Common myeloid progenitor, CD34-positive (primary cell): ENCODE results near the gene LEMD3.
A peak's percentile ranks its signal among the peaks of the same experiment; 100 is the strongest.

Experiments
- CTCF ChIA-PET: fragments of 350-600 bp; sonication (Branson Sonifier 250); formaldehyde crosslinking; loops from one replicate; lab custom pipeline; 2021; ENCODE audit warnings: antibody characterized with exemption; lab: Charles Lee
- POLR2A ChIA-PET: fragments of 350-600 bp; sonication (Branson Sonifier 250); formaldehyde crosslinking; loops from one replicate; lab custom pipeline; 2021; ENCODE audit warnings: antibody characterized with exemption; lab: Charles Lee
- DNase-seq, 3 donors: peaks; one replicate each; pipeline versions ENCODE4 v3.0.0 to v3.0.0-alpha.2; 2013
- H3K27ac ChIP-seq, 2 experiments: 1 replicate in 1 of 2; 2 replicates in 1 of 2; pipeline ENCODE4 v1.7.0; 2013; ENCODE audit warnings: inconsistent platforms in 2 of 2, low read length in 2 of 2, mild to moderate bottlenecking in 2 of 2, low read depth in 1 of 2, moderate library complexity in 1 of 2; ENCODE audit not compliant: severe bottlenecking in 2 of 2, insufficient read depth in 1 of 2, poor library complexity in 1 of 2
- H3K27me3 ChIP-seq, 5 experiments: replicated peaks in 2 of 5; 1 replicate in 3 of 5; 2 replicates in 2 of 5; pipeline versions ENCODE4 v1.6.1 to v1.7.0; 2013; ENCODE audit warnings: low read length in 4 of 5, mild to moderate bottlenecking in 2 of 5, moderate library complexity in 2 of 5, inconsistent platforms in 1 of 5; ENCODE audit not compliant: insufficient read depth in 5 of 5, control insufficient read depth in 4 of 5
- H3K36me3 ChIP-seq, 4 experiments: 1 replicate in 2 of 4; 2 replicates in 2 of 4; pipeline versions ENCODE4 v1.6.1 to v1.7.0; 2013; ENCODE audit warnings: low read length in 3 of 4, control low read depth in 1 of 4, mild to moderate bottlenecking in 1 of 4; ENCODE audit not compliant: control insufficient read depth in 4 of 4, insufficient read depth in 4 of 4
- H3K4me1 ChIP-seq, 4 experiments: 1 replicate in 3 of 4; 2 replicates in 1 of 4; pipeline versions ENCODE4 v1.6.1 to v1.7.1; 2013; ENCODE audit warnings: low read length in 3 of 4, mild to moderate bottlenecking in 3 of 4, control low read depth in 1 of 4, inconsistent platforms in 1 of 4, moderate library complexity in 1 of 4; ENCODE audit not compliant: control insufficient read depth in 4 of 4, insufficient read depth in 4 of 4; ENCODE audit errors: control extremely low read depth in 1 of 4
- H3K4me3 ChIP-seq, 7 experiments: 1 replicate in 4 of 7; 2 replicates in 3 of 7; pipeline versions ENCODE4 v1.5.1 to v1.7.0; 2013; ENCODE audit warnings: mild to moderate bottlenecking in 7 of 7, low read length in 6 of 7, moderate library complexity in 6 of 7, inconsistent platforms in 2 of 7, low read depth in 2 of 7, control low read depth in 1 of 7; ENCODE audit not compliant: insufficient read depth in 4 of 7, control insufficient read depth in 1 of 7; ENCODE audit errors: extremely low read depth in 1 of 7
- H3K9me3 ChIP-seq, 5 experiments: 1 replicate in 4 of 5; 2 replicates in 1 of 5; pipeline versions ENCODE4 v1.6.1 to v1.7.1; 2013; ENCODE audit warnings: low read length in 4 of 5, mild to moderate bottlenecking in 2 of 5, inconsistent platforms in 1 of 5, low read depth in 1 of 5, moderate library complexity in 1 of 5; ENCODE audit not compliant: control insufficient read depth in 4 of 5, insufficient read depth in 2 of 5; ENCODE audit errors: control extremely low read depth in 1 of 5
- WGBS: methylation state at CpG from one replicate; pipeline ENCODE4 v1.1.5; 2013; ENCODE audit not compliant: insufficient coverage; 5-methylcytosine and 5-hydroxymethylcytosine counted together

The LEMD3 gene

DNA sequence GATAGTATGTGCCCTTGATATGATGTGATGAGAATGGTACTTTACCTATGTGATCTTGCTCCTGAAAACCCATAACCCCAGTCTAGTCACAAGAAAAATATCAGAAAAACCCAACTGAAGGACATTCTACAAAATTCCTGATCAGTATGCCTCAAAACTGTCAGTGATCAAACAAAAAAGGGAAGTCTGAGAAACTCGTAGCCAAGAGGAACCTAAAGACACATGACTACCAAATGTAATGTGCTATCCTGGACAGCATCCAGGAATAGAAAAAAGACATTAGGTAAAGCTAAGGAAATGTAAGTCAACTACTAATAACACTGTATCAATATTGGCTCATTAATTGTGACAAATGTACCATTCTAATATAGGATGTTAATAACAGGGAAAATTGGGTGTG lies 44.1 kb upstream of the LEMD3 start:
- ChIA-PET CTCF (interaction anchor here (0.5 to 4.0 kb wide), 6 partner anchors 9 to 108 kb away, joined by 3 to 26 read pairs (median 3); no protein-coding TSS in a partner anchor), POLR2A (no interaction called here)
- Histone ChIP-seq H3K4me3 (no peak overlapping the region), H3K27ac (no peak overlapping the region), H3K36me3 (no peaks in the 10 kb centered on the region), H3K9me3 (no peaks in the 10 kb centered on the region), H3K4me1 (peaks cover 0 to 30% (median 22%) of the 10 kb centered on the region in 4 experiments), H3K27me3 (peaks cover 0 to 21% (median 13%) of the 10 kb centered on the region in 5 experiments)
- no CpG with 5 or more reads among the region's 1 CpG for WGBS
- peak; percentile 29 to 64 (median 62) for DNase-seq

DNA sequence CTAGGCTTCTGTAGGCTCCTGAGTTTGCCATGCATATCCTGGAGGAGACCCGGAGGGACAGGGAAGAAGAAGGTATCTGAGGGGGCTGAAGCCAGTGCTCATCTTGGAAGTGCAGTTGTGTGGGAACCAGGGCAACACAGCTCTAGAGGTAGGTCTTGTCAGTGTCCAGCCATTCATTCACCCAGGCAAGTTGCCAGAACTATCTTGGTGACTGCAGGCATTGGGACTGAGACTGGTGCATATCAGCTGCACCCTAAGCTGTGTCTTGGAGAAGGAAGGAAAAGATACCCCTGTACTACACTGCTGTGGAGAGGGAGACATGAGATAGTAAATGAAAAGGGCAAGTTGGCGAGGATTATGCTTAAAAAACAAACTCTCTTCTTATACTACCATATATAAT lies 43.4 kb upstream of the LEMD3 start:
- Histone ChIP-seq H3K9me3 (no peaks in the 10 kb centered on the region), H3K4me1 (peaks cover 0 to 27% (median 20%) of the 10 kb centered on the region in 4 experiments), H3K36me3 (no peaks in the 10 kb centered on the region), H3K27me3 (peaks cover 2 to 14% (median 10%) of the 10 kb centered on the region in 5 experiments), H3K27ac (no peak overlapping the region), H3K4me3 (no peak overlapping the region)
- ChIA-PET POLR2A (no interaction called here), CTCF (interaction anchor here (0.8 to 4.0 kb wide), 5 partner anchors 22 to 324 kb away, joined by 3 to 26 read pairs (median 3); no protein-coding TSS in a partner anchor)
- 100% methylated on average over 1 of the region's 2 CpGs for WGBS
- DNase-seq = peak in 2 of 3 donors; percentile 25 to 59

DNA sequence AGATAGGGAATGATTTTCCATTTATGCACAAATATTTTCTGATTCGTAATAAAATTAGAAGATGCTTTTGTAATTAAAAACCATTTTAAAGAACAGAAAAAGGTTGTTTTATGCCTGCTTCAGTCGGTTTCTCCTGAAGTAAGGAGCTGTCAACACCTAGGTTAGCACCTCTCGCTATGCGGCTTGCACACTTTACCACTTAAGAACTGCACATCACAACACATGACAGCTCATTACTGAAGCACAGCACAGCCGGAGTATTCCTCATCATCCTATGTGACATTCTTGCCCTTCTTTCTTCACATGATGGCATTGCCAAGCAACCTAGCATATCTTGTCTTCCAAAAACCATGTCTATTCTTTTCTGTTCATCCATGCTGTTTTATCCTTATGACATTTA lies 42.9 kb upstream of the LEMD3 start:
- ChIA-PET CTCF (interaction anchor here (1.0 kb wide), 1 partner anchor 324 kb away, joined by 3 read pairs; no protein-coding TSS in a partner anchor), POLR2A (no interaction called here)
- no peaks in the 10 kb centered on the region for H3K9me3 ChIP-seq
- WGBS = 95% methylated on average over 4 of the region's 5 CpGs
- H3K4me3 ChIP-seq = no peak overlapping the region
- H3K27ac ChIP-seq = no peak overlapping the region
- DNase-seq = no peak
- no peaks in the 10 kb centered on the region for H3K36me3 ChIP-seq
- peaks cover 0 to 23% (median 15%) of the 10 kb centered on the region in 4 experiments for H3K4me1 ChIP-seq
- H3K27me3 ChIP-seq = peaks cover 2 to 11% (median 6%) of the 10 kb centered on the region in 5 experiments

DNA sequence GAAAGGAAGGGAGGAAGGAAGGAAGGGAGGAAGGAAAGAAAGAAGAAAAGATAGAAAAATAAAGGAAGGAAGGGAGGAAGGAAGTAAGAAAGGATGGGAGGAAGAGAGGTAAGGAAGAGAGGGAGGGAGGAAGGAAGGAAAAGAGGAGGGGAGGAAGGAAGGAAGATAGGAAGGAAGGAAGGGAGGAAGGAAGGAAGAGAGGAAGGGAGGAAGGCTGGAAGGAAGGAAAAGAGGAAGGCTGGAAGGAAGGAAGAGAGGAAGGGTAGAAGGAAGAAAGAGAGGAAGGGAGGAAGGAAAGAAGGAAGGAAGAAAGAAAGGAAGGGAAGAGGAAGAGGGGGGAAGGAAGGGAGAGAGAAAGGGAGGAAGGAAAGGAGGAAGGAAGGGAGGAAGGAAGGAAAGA lies 35.5 kb upstream of the LEMD3 start:
- Histone ChIP-seq H3K4me3 (no peak overlapping the region), H3K36me3 (no peaks in the 10 kb centered on the region), H3K27me3 (peaks cover 0 to 2% (median 0%) of the 10 kb centered on the region in 5 experiments), H3K9me3 (peaks cover 0 to 2% (median 0%) of the 10 kb centered on the region in 5 experiments), H3K4me1 (peaks cover 0 to 2% (median under 1%) of the 10 kb centered on the region in 4 experiments), H3K27ac (no peak overlapping the region)
- DNase-seq = no peak
- CTCF ChIA-PET = interaction anchor here (1.2 to 1.6 kb wide), 2 partner anchors 9 to 13 kb away, joined by 3 to 4 read pairs; no protein-coding TSS in a partner anchor
- POLR2A ChIA-PET = no interaction called here

DNA sequence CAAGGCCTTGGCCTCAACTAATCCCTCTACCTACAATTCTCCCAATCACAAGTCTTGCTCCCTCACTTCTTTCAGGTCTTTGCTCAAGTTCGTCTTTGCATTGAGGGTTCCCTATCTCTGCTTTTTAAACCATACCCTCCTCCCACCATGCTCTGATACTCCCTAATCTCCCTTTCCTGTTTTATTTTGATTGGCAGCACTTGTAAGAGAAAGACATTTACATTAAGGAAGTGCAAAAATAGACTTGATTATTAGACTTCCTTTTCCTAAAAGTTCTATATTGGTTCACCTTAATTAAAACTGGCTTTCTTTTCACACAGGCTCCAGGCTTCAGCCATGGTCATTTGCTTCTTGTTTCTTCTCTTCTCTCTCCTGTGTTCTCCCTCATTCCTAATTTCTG lies 30.0 kb upstream of the LEMD3 start:
- ChIA-PET CTCF (interaction anchor here (0.7 to 1.1 kb wide), 2 partner anchors 18 to 70 kb away, joined by 3 read pairs; no protein-coding TSS in a partner anchor), POLR2A (no interaction called here)
- WGBS = 17% methylated on average over 1 of the region's 1 CpG
- H3K9me3 ChIP-seq = peaks cover 0 to 2% (median 0%) of the 10 kb centered on the region in 5 experiments
- H3K4me3 ChIP-seq = peak overlapping the region in 1 of 7 experiments; percentile 42
- H3K27ac ChIP-seq = no peak overlapping the region
- no peaks in the 10 kb centered on the region for H3K36me3 ChIP-seq
- H3K4me1 ChIP-seq = peaks cover 5 to 14% (median 10%) of the 10 kb centered on the region in 4 experiments
- no peaks in the 10 kb centered on the region for H3K27me3 ChIP-seq
- DNase-seq = no peak

DNA sequence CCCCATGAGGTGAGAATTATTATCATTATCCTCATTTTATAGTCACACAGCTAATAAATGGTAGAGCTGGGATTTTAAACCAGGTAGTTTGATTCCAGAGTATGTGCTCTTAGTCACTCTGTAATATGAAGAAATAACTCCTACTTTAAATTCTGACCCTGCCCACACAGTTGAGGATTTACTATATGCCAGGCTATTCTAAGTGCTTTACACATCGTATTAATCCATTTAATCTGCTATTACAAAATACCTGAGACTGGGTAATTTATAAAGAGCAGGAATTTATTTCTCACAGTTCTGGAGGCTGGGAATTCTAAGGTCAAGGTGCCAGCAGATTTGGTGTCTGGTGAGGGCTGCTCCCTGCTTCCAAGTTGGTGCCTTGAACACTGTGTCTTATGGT lies 28.6 kb upstream of the LEMD3 start:
- ChIA-PET CTCF (interaction anchor here (0.7 to 1.2 kb wide), 2 partner anchors 10 to 92 kb away, joined by 3 to 5 read pairs; no protein-coding TSS in a partner anchor), POLR2A (no interaction called here)
- no peak overlapping the region for H3K27ac ChIP-seq
- H3K4me1 ChIP-seq = peaks cover 5 to 14% (median 10%) of the 10 kb centered on the region in 4 experiments
- no peaks in the 10 kb centered on the region for H3K36me3 ChIP-seq
- no peak overlapping the region for H3K4me3 ChIP-seq
- H3K27me3 ChIP-seq = no peaks in the 10 kb centered on the region
- no CpG with 5 or more reads among the region's 1 CpG for WGBS
- no peak for DNase-seq
- H3K9me3 ChIP-seq = peaks cover 0 to 2% (median 0%) of the 10 kb centered on the region in 5 experiments

DNA sequence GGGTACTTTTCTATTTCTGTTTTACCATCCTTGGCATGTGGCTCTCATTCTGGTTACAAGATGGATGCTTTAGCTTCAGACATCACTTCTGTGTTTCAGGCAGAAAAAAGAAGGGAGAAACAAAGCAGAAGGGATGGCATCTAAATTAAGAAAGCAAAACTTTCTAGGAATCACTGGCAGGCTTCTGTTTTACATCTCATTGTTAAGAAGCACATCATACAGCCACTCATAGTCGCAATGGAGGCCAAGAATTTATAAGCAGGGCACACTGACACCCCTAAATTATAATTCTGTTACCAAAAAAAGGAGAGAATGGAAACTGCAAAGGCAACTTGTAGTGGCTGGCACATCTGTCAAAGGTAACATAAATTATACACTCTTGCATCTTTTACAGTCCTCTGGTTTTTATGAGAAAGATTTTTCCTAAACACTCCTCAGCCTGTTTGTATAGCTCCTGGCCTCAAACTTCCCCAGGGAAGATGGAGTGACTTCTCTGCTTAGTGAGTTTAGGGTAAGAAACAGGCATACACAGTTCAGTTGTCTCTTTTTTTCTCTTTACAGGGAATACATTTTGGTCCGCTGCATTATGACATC lies 22.0 kb upstream of the LEMD3 start:
- CTCF ChIA-PET = interaction anchor here (1.2 to 1.6 kb wide), 3 partner anchors 9 to 22 kb away, joined by 3 to 5 read pairs (median 4); no protein-coding TSS in a partner anchor
- DNase-seq = no peak
- POLR2A ChIA-PET = no interaction called here
- Histone ChIP-seq H3K27ac (no peak overlapping the region), H3K36me3 (no peaks in the 10 kb centered on the region), H3K9me3 (no peaks in the 10 kb centered on the region), H3K27me3 (no peaks in the 10 kb centered on the region), H3K4me1 (peaks cover 0 to 9% (median 0%) of the 10 kb centered on the region in 4 experiments), H3K4me3 (no peak overlapping the region)
- WGBS = 100% methylated on average over 1 of the region's 2 CpGs
